PC-3 (cell line): ENCODE measurements around the gene COX7A2L. TPM values are rescaled to one million over a fixed set of nuclear protein-coding genes. Genes with fewer than 3 reads are reported as not detected.

Source experiments
- ATAC-seq: fragments of 200-7000 bp; cut with Tn5 transposase; 2 replicates; pipeline ENCODE4 v1.9.1; 2020; ENCODE audit warnings: mild to moderate bottlenecking, moderate library complexity
- BruUV-seq: library from RNA; stranded (reverse); fragments of 400-500 nt; replicated peaks from 2 replicates; lab custom pipeline; 2021; lab: Mats Ljungman, UMichigan
- CTCF ChIA-PET: fragments of 300-600 bp; sonication (Branson Sonifier 250); formaldehyde crosslinking; loops from one replicate; lab custom pipeline; 2022; ENCODE audit warnings: antibody characterized with exemption; lab: Charles Lee
- POLR2A ChIA-PET: fragments of 300-600 bp; sonication (Branson Sonifier 250); formaldehyde crosslinking; loops from one replicate; lab custom pipeline; 2022; ENCODE audit warnings: antibody characterized with exemption; ENCODE audit not compliant: unreplicated experiment; lab: Charles Lee
- DNase-seq: peaks from one replicate; pipeline ENCODE4 v3.0.0-alpha.2; 2015
- H2AFZ ChIP-seq: fragments of 300-600 bp; sonication (generic); 2 replicates; pipeline ENCODE4 v1.6.0; 2016; ENCODE audit warnings: antibody characterized with exemption, low read length
- H3F3A ChIP-seq: fragments of 300-600 bp; sonication (generic); one replicate; pipeline ENCODE4 v1.6.0; 2017; ENCODE audit warnings: antibody characterized with exemption, low read length, control low read depth, mild to moderate bottlenecking; ENCODE audit not compliant: unreplicated experiment
- H3K27ac ChIP-seq: fragments of 300-600 bp; sonication (generic); 2 replicates; pipeline ENCODE4 v1.5.1; 2016; ENCODE audit warnings: mild to moderate bottlenecking, low read length
- H3K27me3 ChIP-seq: fragments of 300-600 bp; sonication (generic); 2 replicates; pipeline ENCODE4 v1.6.1; 2016; ENCODE audit warnings: low read length, mixed read lengths
- H3K36me3 ChIP-seq: fragments of 300-600 bp; sonication (generic); 2 replicates; pipeline ENCODE4 v1.6.1; 2016; ENCODE audit warnings: low read depth, mixed run types, low read length, mixed read lengths
- H3K4me1 ChIP-seq: fragments of 300-600 bp; sonication (generic); 2 replicates; pipeline ENCODE4 v1.5.1; 2016; ENCODE audit warnings: low read length; ENCODE audit not compliant: insufficient read depth
- H3K4me2 ChIP-seq: fragments of 300-600 bp; sonication (generic); 2 replicates; pipeline ENCODE4 v1.6.0; 2016; ENCODE audit warnings: low read length
- H3K4me3 ChIP-seq: fragments of 300-600 bp; sonication (generic); 2 replicates; pipeline ENCODE4 v1.5.1; 2016; ENCODE audit warnings: mild to moderate bottlenecking, low read length, mixed read lengths
- H3K79me2 ChIP-seq: fragments of 300-600 bp; sonication (generic); 2 replicates; pipeline ENCODE4 v1.6.1; 2017; ENCODE audit warnings: low read length, mixed read lengths
- H3K9ac ChIP-seq: fragments of 300-600 bp; sonication (generic); 2 replicates; pipeline ENCODE4 v1.6.0; 2016; ENCODE audit warnings: mild to moderate bottlenecking, low read length
- H3K9me2 ChIP-seq: fragments of 300-600 bp; sonication (generic); replicated peaks from 2 replicates; pipeline ENCODE4 v1.6.1; 2016; ENCODE audit warnings: mixed run types, low read length, mixed read lengths
- H3K9me3 ChIP-seq: fragments of 300-600 bp; sonication (generic); 2 replicates; pipeline ENCODE4 v1.6.1; 2016; ENCODE audit warnings: low read length, mixed read lengths
- H4K20me1 ChIP-seq: fragments of 300-600 bp; sonication (generic); 2 replicates; pipeline ENCODE4 v1.6.1; 2016; ENCODE audit warnings: low read length, mixed read lengths
- EZH2 ChIP-seq: fragments of 300-600 bp; sonication (generic); IDR thresholded peaks from one replicate; pipeline ENCODE4 v1.6.1; 2017; ENCODE audit warnings: antibody characterized with exemption, mild to moderate bottlenecking, low read length; ENCODE audit not compliant: unreplicated experiment
- EZH2phosphoT487 ChIP-seq: fragments of 300-600 bp; sonication (generic); IDR thresholded peaks from 2 replicates; pipeline ENCODE4 v1.6.1; 2018; ENCODE audit warnings: mild to moderate bottlenecking, antibody characterized with exemption, low read length, borderline replicate concordance
- intact Hi-C: fragments of 100-400 bp; cut with micrococcal nuclease; formaldehyde crosslinking; loops from 2 replicates; pipeline ENCODE4 v1.9.0; 2023
- total RNA-seq: library from RNA; depleted of rRNA; stranded (reverse); fragments of >200 nt; gene quantifications from 2 replicates; pipeline ENCODE4 v1.2.3, GENCODE V29; 2014
- TF ChIP-seq, protein P1 (sequence below): fragments of 300-600 bp; sonication (generic); conservative IDR thresholded peaks from 2 replicates; pipeline ENCODE4 v1.5.1; 2017; ENCODE audit warnings: antibody characterized with exemption, low read depth, mild to moderate bottlenecking, low read length

COX7A2L gene
- total RNA-seq, 1 experiment from 2014 or later, result 120 TPM

DNA sequence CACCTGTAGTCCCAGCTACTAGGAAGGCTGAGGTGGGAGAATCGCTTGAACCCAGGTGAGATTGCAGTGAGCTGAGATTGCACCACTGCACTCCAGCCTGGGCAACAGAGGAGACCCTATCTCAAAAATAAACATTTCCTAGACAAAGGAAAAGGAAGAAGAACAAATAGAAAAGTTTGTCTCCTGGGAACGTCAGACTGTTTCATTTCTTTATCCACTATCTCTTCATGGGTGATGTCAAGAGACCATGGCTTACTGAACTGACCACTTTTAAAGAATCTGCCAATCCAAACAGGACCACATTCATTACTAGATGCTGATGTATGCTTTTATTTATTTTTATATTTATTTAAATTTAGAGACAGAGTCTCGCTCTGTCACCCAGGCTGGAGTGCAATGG, 26.8 kb downstream of the COX7A2L start:
- no peak overlapping the region for H3K4me3 ChIP-seq
- POLR2A ChIA-PET, result no interaction called here
- ATAC-seq (no peak), DNase-seq (no peak)
- H3K9ac ChIP-seq, result no peak overlapping the region
- no peaks in the 10 kb centered on the region for H4K20me1 ChIP-seq
- H3K27me3 ChIP-seq, result no peaks in the 10 kb centered on the region
- no TSS peak for BruUV-seq
- H3K79me2 ChIP-seq, result no peaks in the 10 kb centered on the region
- H3F3A ChIP-seq, result no peaks in the 10 kb centered on the region
- no peak overlapping the region for H3K27ac ChIP-seq
- intact Hi-C loops, result no loop called here
- no peak overlapping the region for H2AFZ ChIP-seq
- no peak overlapping the region for H3K4me2 ChIP-seq
- peaks cover 32% of the 10 kb centered on the region; the same call in 1 of the 2 replicates for H3K36me3 ChIP-seq
- H3K9me3 ChIP-seq, result no peaks in the 10 kb centered on the region
- TF ChIP-seq EZH2, result no peak
- TF ChIP-seq, protein P1, sequence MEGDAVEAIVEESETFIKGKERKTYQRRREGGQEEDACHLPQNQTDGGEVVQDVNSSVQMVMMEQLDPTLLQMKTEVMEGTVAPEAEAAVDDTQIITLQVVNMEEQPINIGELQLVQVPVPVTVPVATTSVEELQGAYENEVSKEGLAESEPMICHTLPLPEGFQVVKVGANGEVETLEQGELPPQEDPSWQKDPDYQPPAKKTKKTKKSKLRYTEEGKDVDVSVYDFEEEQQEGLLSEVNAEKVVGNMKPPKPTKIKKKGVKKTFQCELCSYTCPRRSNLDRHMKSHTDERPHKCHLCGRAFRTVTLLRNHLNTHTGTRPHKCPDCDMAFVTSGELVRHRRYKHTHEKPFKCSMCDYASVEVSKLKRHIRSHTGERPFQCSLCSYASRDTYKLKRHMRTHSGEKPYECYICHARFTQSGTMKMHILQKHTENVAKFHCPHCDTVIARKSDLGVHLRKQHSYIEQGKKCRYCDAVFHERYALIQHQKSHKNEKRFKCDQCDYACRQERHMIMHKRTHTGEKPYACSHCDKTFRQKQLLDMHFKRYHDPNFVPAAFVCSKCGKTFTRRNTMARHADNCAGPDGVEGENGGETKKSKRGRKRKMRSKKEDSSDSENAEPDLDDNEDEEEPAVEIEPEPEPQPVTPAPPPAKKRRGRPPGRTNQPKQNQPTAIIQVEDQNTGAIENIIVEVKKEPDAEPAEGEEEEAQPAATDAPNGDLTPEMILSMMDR, result no peak
- no peak for TF ChIP-seq EZH2phosphoT487
- CTCF ChIA-PET, result no interaction called here
- H3K9me2 ChIP-seq, result no peaks in the 10 kb centered on the region
- no peaks in the 10 kb centered on the region for H3K4me1 ChIP-seq

DNA sequence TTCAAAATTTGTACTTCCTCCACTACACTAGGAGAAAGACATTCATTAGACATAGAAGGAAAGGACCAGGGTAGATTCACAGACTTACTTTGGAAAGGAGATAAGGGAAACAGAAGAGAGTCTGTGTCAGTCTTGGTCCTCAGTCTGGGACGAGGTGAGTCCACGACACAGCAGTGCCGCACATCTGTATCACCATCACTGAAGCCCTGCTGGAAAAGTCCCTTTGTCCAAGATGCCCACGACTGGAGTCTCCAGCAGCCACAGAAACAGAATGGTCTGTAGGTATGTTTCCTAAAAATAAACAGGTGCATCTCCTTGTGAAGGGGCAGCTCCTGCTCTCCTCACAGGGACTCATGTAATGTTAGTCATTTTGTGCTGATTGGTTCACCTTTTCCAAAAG, 27.4 kb downstream of the COX7A2L start:
- POLR2A ChIA-PET, result no interaction called here
- CTCF ChIA-PET, result no interaction called here
- H3K27ac ChIP-seq, result no peak overlapping the region
- H4K20me1 ChIP-seq, result no peaks in the 10 kb centered on the region
- no peaks in the 10 kb centered on the region for H3K9me3 ChIP-seq
- no peak overlapping the region for H3K9ac ChIP-seq
- TF ChIP-seq EZH2phosphoT487 (no peak), EZH2 (no peak)
- TF ChIP-seq, protein P1, result no peak
- H3F3A ChIP-seq, result no peaks in the 10 kb centered on the region
- no peaks in the 10 kb centered on the region for H3K27me3 ChIP-seq
- no TSS peak for BruUV-seq
- intact Hi-C loops, result no loop called here
- DNase-seq, result no peak
- no peak overlapping the region for H2AFZ ChIP-seq
- H3K9me2 ChIP-seq, result no peaks in the 10 kb centered on the region
- H3K36me3 ChIP-seq, result peaks cover 32% of the 10 kb centered on the region; the same call in 1 of the 2 replicates
- no peaks in the 10 kb centered on the region for H3K79me2 ChIP-seq
- H3K4me1 ChIP-seq, result no peaks in the 10 kb centered on the region
- H3K4me2 ChIP-seq, result no peak overlapping the region
- no peak overlapping the region for H3K4me3 ChIP-seq
- no peak for ATAC-seq

DNA sequence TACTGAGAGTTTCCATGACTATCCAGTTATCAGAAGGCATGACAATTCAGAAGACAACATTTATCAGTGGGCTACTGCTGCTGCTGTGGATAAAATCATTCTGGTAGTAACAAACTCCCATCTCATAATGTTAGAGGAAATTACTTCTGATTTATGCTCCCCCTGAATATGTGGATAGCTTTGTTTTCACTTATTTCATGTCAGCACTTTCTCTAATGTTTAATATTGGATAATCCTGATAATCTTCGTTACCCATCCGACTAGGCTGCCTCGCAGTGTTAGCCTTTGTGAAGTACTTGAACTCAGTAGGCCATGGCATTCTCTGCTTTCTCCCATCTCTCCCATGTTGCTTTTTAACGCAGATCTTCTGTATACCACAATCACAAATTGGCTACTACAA, 28.4 kb downstream of the COX7A2L start:
- H3K36me3 ChIP-seq, result peaks cover 32% of the 10 kb centered on the region; the same call in 1 of the 2 replicates
- intact Hi-C loops, result no loop called here
- no peak overlapping the region for H3K9ac ChIP-seq
- H3K27me3 ChIP-seq, result no peaks in the 10 kb centered on the region
- no peaks in the 10 kb centered on the region for H4K20me1 ChIP-seq
- no peak overlapping the region for H2AFZ ChIP-seq
- no peaks in the 10 kb centered on the region for H3K9me2 ChIP-seq
- ATAC-seq (no peak), DNase-seq (no peak)
- H3K4me2 ChIP-seq, result no peak overlapping the region
- H3K79me2 ChIP-seq, result no peaks in the 10 kb centered on the region
- H3K9me3 ChIP-seq, result no peaks in the 10 kb centered on the region
- ChIA-PET POLR2A (no interaction called here), CTCF (no interaction called here)
- TF ChIP-seq EZH2phosphoT487 (no peak), EZH2 (no peak)
- TF ChIP-seq, protein P1, result no peak
- no peaks in the 10 kb centered on the region for H3F3A ChIP-seq
- peaks cover under 1% of the 10 kb centered on the region; the same call in 1 of the 2 replicates for H3K4me1 ChIP-seq
- no peak overlapping the region for H3K4me3 ChIP-seq
- no peak overlapping the region for H3K27ac ChIP-seq
- no TSS peak for BruUV-seq
